Loucy (cell line): ENCODE measurements around the gene MAML3.

Source experiments
- H2AFZ ChIP-seq: fragments of 200-600 bp; sonication (generic); 2 replicates; pipeline ENCODE4 v1.6.0; 2016; ENCODE audit warnings: antibody characterized with exemption, mild to moderate bottlenecking, low read length, moderate library complexity
- H3F3A ChIP-seq: fragments of 200-600 bp; 2 replicates; pipeline ENCODE4 v1.6.0; 2016; ENCODE audit warnings: antibody characterized with exemption, low read depth, mild to moderate bottlenecking
- H3K27me3 ChIP-seq: fragments of 200-600 bp; sonication (generic); 2 replicates; pipeline ENCODE4 v1.6.1; 2014; ENCODE audit warnings: low read length, mild to moderate bottlenecking; ENCODE audit not compliant: insufficient read depth, poor library complexity, severe bottlenecking
- H3K36me3 ChIP-seq: fragments of 200-600 bp; sonication (generic); 2 replicates; pipeline ENCODE4 v1.6.1; 2016; ENCODE audit warnings: low read length; ENCODE audit not compliant: insufficient read depth
- H3K4me1 ChIP-seq: fragments of 200-600 bp; sonication (generic); 2 replicates; pipeline ENCODE4 v1.5.1; 2014; ENCODE audit warnings: low read length, mild to moderate bottlenecking; ENCODE audit not compliant: insufficient read depth, poor library complexity, severe bottlenecking
- H3K4me2 ChIP-seq: fragments of 200-600 bp; sonication (generic); 2 replicates; pipeline ENCODE4 v1.6.0; 2014; ENCODE audit warnings: antibody characterized with exemption, low read length, low read depth, mild to moderate bottlenecking; ENCODE audit not compliant: poor library complexity, severe bottlenecking
- H3K4me3 ChIP-seq: fragments of 200-600 bp; sonication (generic); 2 replicates; pipeline ENCODE4 v1.5.1; 2014; ENCODE audit warnings: low read length, mild to moderate bottlenecking, mixed read lengths; ENCODE audit not compliant: poor library complexity, severe bottlenecking
- H3K79me2 ChIP-seq: fragments of 200-600 bp; sonication (generic); 2 replicates; pipeline ENCODE4 v1.6.1; 2014; ENCODE audit warnings: low read length; ENCODE audit not compliant: insufficient read depth
- H3K9ac ChIP-seq: fragments of 200-600 bp; sonication (generic); 2 replicates; pipeline ENCODE4 v1.6.0; 2014; ENCODE audit warnings: mild to moderate bottlenecking, low read depth, low read length, moderate library complexity; ENCODE audit not compliant: poor library complexity, severe bottlenecking
- H3K9me2 ChIP-seq: fragments of 200-600 bp; sonication (generic); replicated peaks from 2 replicates; pipeline ENCODE4 v1.6.1; 2016; ENCODE audit warnings: low read depth, low read length, mixed read lengths
- H3K9me3 ChIP-seq: fragments of 200-600 bp; sonication (generic); 2 replicates; pipeline ENCODE4 v1.6.1; 2014; ENCODE audit warnings: mild to moderate bottlenecking, antibody characterized with exemption, low read length, low read depth; ENCODE audit not compliant: insufficient read depth
- H4K20me1 ChIP-seq: fragments of 200-600 bp; sonication (generic); 2 replicates; pipeline ENCODE4 v1.6.0; 2014; ENCODE audit warnings: antibody characterized with exemption, low read length, mild to moderate bottlenecking; ENCODE audit not compliant: insufficient read depth, poor library complexity, severe bottlenecking
- EZH2phosphoT487 ChIP-seq: fragments of 200-600 bp; IDR thresholded peaks from 2 replicates; pipeline ENCODE4 v1.6.1; 2018; ENCODE audit warnings: antibody characterized with exemption, mild to moderate bottlenecking, moderate library complexity, borderline replicate concordance
- TF ChIP-seq, protein P1 (sequence below): fragments of 200-600 bp; sonication (generic); conservative IDR thresholded peaks from 2 replicates; pipeline ENCODE4 v1.5.1; 2014; ENCODE audit warnings: mild to moderate bottlenecking, antibody characterized with exemption, low read length

The MAML3 gene

DNA sequence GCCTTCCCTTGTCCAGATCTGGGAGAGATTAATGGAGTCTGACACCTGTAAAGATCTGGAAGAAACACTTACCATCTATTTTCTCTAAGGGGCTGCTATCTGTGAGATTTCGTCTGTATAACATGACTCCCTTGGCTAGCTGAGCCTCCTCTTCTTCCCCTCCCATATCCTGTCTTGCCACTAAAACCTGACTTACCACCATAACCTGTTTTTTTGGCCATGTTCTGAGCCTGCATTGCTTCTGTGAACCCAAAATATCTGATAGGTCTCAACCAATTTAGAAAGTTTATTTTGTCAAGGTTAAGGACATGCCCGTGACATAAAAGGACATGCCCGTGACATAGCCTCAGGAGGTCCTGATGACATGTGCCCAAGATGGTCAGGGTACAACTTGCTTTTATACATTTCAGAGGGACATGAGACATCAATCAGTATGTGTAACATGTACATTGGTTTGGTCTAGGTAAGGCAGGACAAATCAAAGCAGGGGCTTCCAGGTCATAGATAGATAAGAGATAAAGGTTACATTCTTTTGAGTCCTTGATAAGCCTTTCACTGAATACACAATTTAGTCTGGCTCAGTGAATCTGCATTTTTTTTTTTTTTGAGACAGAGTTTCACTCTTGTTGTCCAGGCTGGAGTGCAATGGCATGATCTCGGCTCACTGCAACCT, 476.9 kb downstream of the MAML3 start:
- Histone ChIP-seq H3K9me2 (no peaks in the 10 kb centered on the region), H3K36me3 (peaks cover 39% of the 10 kb centered on the region), H3K9ac (peak overlapping the region; percentile 4), H3K9me3 (no peaks in the 10 kb centered on the region), H4K20me1 (peaks cover 11% of the 10 kb centered on the region), H3K79me2 (peaks cover 92% of the 10 kb centered on the region), H3F3A (no peaks in the 10 kb centered on the region), H2AFZ (no peak overlapping the region), H3K27me3 (no peaks in the 10 kb centered on the region), H3K4me3 (no peak overlapping the region), H3K4me2 (peak overlapping the region; percentile 19), H3K4me1 (peaks cover 15% of the 10 kb centered on the region)
- TF ChIP-seq EZH2phosphoT487 = no peak
- TF ChIP-seq, protein P1, sequence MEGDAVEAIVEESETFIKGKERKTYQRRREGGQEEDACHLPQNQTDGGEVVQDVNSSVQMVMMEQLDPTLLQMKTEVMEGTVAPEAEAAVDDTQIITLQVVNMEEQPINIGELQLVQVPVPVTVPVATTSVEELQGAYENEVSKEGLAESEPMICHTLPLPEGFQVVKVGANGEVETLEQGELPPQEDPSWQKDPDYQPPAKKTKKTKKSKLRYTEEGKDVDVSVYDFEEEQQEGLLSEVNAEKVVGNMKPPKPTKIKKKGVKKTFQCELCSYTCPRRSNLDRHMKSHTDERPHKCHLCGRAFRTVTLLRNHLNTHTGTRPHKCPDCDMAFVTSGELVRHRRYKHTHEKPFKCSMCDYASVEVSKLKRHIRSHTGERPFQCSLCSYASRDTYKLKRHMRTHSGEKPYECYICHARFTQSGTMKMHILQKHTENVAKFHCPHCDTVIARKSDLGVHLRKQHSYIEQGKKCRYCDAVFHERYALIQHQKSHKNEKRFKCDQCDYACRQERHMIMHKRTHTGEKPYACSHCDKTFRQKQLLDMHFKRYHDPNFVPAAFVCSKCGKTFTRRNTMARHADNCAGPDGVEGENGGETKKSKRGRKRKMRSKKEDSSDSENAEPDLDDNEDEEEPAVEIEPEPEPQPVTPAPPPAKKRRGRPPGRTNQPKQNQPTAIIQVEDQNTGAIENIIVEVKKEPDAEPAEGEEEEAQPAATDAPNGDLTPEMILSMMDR = no peak

DNA sequence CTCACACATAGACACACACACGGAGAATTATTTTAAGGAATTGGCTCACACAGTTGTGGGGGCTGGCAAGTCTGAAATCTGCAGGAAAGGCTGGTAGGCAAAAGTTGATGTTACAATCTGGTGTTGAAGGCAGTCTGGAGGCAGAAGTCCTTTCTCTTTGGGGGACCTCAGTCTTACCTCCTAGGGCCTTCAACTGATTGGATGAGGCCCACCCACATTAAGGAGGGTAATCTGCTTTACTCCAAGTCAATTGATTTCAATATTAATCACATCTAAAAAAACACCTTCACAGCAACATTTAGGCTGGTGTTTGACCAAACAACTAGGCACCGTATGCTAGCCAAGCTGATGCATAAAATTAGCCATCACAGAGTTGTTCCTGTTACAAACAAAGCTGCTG, 477.6 kb downstream of the MAML3 start:
- Histone ChIP-seq H2AFZ (no peak overlapping the region), H3K4me1 (peaks cover 14% of the 10 kb centered on the region), H3K36me3 (peaks cover 41% of the 10 kb centered on the region), H3F3A (no peaks in the 10 kb centered on the region), H3K9ac (peak overlapping the region; percentile 4), H3K4me3 (no peak overlapping the region), H3K79me2 (peaks cover 94% of the 10 kb centered on the region), H3K9me2 (no peaks in the 10 kb centered on the region), H3K27me3 (no peaks in the 10 kb centered on the region), H4K20me1 (peaks cover 11% of the 10 kb centered on the region), H3K9me3 (no peaks in the 10 kb centered on the region), H3K4me2 (peak overlapping the region; percentile 19)
- TF ChIP-seq, protein P1 = no peak
- no peak for TF ChIP-seq EZH2phosphoT487

DNA sequence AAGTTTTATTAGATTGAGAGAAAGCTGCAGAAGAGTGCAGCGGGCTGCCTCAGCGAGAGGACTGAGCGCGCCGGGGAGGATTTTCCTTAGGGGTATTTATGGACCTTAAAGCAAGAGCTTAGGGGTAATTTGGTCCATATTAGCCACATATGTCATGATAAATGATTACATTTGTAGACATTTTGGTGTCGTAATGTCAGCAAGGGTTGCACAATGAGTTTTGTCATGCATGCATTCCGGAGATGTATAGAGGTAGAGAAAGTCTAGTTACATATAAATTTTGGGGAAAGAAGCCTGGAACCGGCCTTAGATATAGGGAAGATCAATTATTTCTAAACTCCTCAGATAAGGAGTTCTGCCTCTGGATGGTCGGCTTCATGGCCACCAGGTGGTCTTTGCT, 478.3 kb downstream of the MAML3 start:
- peaks cover 21% of the 10 kb centered on the region for H3K4me1 ChIP-seq
- no peak overlapping the region for H3K4me3 ChIP-seq
- no peaks in the 10 kb centered on the region for H3K9me2 ChIP-seq
- H3K36me3 ChIP-seq = peaks cover 36% of the 10 kb centered on the region
- peaks cover 95% of the 10 kb centered on the region for H3K79me2 ChIP-seq
- H3K4me2 ChIP-seq = no peak overlapping the region
- H4K20me1 ChIP-seq = peaks cover 16% of the 10 kb centered on the region
- no peaks in the 10 kb centered on the region for H3F3A ChIP-seq
- H3K27me3 ChIP-seq = no peaks in the 10 kb centered on the region
- no peaks in the 10 kb centered on the region for H3K9me3 ChIP-seq
- no peak overlapping the region for H3K9ac ChIP-seq
- TF ChIP-seq EZH2phosphoT487 = no peak
- TF ChIP-seq, protein P1 = no peak
- H2AFZ ChIP-seq = no peak overlapping the region
